ENCODE data around the gene KIAA0408.
A peak's percentile ranks its signal among the peaks of the same experiment; 100 is the strongest.

KIAA0408 gene

DNA sequence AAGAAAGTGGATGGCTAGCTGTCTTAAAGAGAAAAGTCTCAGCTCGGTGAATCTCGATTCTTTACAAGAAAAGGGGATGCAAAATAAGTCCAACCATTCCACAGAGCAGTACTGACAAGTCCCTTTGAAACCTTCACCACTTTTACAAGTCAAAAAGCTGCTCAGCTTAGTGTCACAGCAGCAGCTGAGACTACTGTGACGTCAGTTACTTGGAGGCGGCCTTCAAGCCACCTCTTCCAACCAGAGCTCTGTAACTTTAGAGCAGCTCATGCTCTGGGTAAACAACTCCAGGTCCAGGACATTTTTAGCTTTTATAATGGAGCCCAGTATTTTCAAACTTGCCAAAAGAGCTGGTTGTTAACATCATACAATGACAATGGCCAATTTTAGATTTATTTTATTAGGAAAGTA, at the start of gene KIAA0408:
TSS of gene KIAA0408 (minus strand) at position 159 of the 411 bp plus-strand sequence. CDS start 5,408 bp downstream, outside the sequence.
- no peak for DNase-seq

GRCh38 chr6:127506894-127507293, 47.7 kb upstream of the KIAA0408 start:
- no peak for DNase-seq

- DNase-seq: no peak
Observed at GRCh38 chr6:127503022-127503421, 43.8 kb upstream of the KIAA0408 start.

GRCh38 chr6:127497410-127497809, 38.2 kb upstream of the KIAA0408 start:
- DNase-seq: no peak

DNA sequence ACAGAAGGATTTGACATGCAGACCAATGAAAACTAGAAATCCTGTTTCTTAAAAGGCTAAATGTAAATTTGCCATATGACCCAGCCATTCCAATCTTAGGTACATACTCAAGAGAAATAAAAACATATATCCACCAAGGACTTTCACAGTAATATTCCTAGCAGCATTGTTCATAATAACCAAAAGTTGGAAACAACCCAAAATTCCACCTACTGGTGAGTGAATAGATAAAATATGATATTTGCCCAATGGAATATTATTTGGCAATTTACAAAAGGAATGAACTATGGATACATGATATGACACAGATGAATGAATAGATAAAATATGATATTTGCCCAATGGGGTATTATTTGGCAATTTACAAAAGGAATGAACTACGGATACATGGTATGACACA, 37.3 kb upstream of the KIAA0408 start:
- no peak for DNase-seq

DNA sequence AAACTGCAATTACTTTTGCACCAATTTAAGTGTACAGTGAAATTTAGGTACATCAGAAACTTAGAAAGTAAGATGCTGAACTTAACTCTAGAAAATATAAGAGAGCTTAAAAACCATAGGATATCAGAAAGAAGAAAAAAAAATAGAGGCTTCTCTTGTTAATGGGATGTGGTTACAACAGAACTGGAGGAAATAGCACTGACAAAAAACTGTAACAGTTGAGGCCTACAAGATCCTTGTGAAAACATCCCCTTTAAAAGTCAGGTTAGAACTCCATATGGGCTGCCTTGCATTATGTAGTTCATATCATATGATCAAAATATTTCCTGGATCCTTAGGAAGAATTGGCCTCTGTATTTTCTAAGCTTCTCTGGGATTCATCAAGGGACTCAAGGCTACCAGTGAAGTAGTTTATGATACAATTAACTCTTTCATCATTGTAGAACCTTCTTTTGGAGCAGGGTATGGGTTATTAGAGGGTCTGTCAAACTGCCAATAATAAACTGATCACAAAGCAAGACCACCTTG, 35.1 kb upstream of the KIAA0408 start:
- DNase-seq: no peak

- no peak for DNase-seq
Observed at GRCh38 chr6:127489248-127489647, 30.1 kb upstream of the KIAA0408 start.

GRCh38 chr6:127486934-127487333, 27.7 kb upstream of the KIAA0408 start:
- DNase-seq: no peak

DNA sequence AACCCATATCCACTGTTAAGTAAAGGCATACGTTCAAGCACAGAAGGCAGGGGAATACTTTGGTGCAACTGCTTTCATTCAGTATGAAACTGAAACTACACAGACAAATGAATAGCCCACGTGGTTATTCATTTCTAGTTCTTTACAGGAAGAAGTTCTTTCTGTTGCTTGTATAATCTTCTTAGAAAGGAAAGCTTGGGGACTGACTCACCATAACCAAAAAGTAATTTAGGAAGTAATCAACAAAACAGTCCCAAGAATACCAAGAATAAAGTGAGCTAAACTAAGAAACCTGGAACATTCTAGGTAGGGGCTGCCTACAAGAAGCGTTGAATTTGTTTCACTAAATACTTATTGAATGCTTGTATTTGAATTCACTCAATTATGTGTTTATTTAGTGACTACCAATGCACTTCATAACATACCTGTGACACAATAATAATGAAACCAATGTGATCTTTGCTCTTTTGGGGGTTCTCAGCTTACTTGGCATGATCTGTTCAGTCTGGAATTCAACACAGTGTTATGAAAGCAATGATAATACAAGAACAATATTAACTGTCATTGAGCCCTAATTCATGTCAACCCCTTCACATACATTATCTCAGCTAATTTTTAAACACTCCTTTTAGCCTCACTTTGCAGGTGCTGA, 25.1 kb upstream of the KIAA0408 start:
- DNase-seq: peak; percentile 91

- no peak for DNase-seq
Observed at GRCh38 chr6:127483399-127484055, 24.3 kb upstream of the KIAA0408 start.

DNA sequence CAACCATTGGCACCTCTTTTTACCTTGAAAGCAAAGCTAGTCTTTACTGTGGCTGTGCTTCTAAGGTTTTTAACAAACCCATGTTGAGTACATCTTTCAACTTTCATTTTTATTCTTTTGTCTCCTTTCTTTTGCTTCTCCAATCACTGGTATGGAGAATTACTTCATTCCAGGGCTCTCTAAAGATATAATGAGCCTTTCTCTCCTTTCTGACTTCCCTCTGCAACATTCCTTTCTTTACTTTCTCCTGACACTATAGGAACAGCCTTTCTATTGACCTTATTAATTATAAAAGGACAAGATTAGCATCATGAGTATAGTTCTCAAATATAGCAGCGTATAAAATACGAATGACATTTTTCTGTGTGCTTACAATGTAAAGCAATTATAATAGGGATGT, 23.1 kb upstream of the KIAA0408 start:
- no peak for DNase-seq

DNA sequence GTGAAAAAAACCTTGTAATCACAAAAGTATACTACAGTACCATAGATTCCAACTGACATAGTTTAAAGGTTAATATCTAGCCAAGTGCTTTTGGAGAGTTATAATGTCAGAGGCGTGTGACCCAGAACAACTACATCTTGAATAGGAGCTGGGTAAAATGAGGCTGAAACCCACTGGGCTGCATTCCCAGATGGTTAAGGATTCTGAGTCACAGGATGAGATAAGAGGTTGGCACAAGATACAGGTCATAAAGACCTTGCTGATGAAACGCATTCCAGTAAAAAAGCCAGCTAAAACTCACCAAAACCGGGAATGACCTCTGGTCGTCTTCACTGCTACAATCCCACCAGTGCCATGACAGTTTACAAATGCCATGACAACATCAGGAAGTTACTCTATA, 22.4 kb upstream of the KIAA0408 start:
- DNase-seq: peak; percentile 90

DNA sequence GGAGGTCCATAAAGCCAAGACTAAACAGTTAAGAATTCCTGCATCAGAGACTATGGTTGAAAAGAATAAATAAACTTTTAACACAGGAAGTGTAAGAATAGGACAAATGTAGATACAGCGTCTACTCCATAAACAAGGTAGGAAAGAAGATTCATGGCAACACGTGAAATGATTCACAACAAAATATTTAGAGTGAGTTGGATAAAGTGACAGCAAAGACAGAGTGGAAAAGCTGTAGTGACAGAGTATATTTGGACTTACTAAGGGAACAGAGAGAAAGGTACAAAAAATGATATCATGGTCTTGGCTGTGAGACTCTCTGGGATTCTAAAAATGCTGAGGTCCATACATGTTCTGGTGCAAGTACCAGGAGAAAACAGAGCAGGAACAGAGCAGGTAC, 21.9 kb upstream of the KIAA0408 start:
- peak; percentile 28 for DNase-seq

- peak; percentile 6 for DNase-seq
Observed at GRCh38 chr6:127477658-127478057, 18.5 kb upstream of the KIAA0408 start.

GRCh38 chr6:127475823-127476176, 16.6 kb upstream of the KIAA0408 start:
- no peak for DNase-seq

- no peak for DNase-seq
Observed at GRCh38 chr6:127475135-127475822, 16.1 kb upstream of the KIAA0408 start.

- DNase-seq: peak; percentile 66
Observed at GRCh38 chr6:127471379-127472255, 12.4 kb upstream of the KIAA0408 start.

- DNase-seq: no peak
Observed at GRCh38 chr6:127468936-127469335, 9.7 kb upstream of the KIAA0408 start.

GRCh38 chr6:127466416-127466815, 7.2 kb upstream of the KIAA0408 start:
- DNase-seq: no peak

DNA sequence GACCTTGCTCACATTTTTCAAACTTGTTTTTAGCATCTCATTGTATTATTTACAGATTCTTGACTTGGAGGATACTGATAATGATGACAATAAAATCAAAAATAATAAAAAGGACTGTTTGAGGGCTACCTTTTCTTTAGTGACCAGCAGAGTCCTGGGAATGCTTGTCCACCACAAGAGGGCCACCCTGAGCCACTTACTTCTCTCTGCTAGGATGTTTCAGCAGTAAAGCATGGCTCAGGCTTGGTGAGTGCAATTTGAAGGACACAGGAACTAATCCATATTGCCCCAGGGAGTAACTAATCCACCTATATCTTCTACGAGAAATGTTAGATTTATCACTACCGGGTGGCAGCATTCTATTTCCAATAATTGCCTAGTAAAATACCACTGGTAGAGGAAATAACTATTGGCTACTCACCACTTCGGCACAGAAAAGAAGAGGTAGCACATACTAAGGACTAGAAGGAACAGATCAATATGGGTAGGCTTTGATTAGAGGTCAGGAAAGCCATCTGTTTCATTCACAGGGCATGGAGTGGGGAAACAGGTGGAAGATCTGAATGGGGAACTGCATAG, 5.8 kb upstream of the KIAA0408 start:
- DNase-seq: peak; percentile 38

DNA sequence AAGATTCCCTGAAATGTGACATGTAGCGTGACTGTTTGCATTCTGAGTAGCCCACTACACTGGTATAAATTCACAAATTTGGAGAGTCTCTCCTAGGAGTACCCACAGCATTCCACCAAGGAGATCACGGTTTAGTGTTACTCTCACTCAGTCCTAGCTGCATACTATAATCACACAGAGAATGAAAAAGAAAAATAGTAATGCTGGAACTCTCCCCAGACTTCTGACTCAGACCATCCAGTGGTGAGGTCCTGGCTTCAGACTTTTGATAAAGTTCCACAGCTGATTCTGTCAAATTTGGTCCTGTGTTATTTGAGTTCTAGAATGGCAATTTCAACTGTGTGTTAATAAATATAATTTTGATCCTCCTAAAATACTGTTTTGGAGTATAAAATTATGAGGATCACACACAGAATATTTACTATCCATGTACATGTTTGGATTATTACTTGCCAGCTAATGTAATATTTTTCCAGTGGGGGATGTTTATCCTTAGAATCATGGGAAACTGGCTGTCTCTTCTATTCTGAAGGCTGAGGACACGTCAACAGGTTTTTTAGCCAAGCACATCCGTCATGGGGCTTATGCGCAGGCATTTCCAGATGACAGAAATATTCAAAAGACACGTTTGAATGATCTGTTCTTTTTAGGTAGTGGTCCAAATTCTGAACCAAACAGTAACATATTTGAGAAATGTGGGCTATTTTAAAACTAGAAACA, 5.1 kb upstream of the KIAA0408 start:
- DNase-seq: peak; percentile 11

GRCh38 chr6:127463056-127463455, 3.9 kb upstream of the KIAA0408 start:
- no peak for DNase-seq
